GM19455 (cell line): Measurements from ENCODE around the gene MORC3.

Source experiments
- ATAC-seq: cut with Tn5 transposase; IDR thresholded peaks from one replicate; pipeline ENCODE4 v1.9.1; 2021; ENCODE audit not compliant: unreplicated experiment

The MORC3 gene

GRCh38 chr21:36422279-36423098, 102.5 kb downstream of the MORC3 start:
- no peak for ATAC-seq

GRCh38 chr21:36423771-36424433, 103.9 kb downstream of the MORC3 start:
- ATAC-seq, result no peak

GRCh38 chr21:36424592-36424991, 104.6 kb downstream of the MORC3 start:
- no peak for ATAC-seq

GRCh38 chr21:36425286-36425685, 105.3 kb downstream of the MORC3 start:
- no peak for ATAC-seq
